Stimulated activated naive CD8-positive, alpha-beta T cell treated with anti-CD3 and anti-CD28 coated beads, Interleukin-15, Interleukin-2, amounts not matched to agents 100 ng/mL and 50 ng/mL, for 24 hours (primary cell): ENCODE measurements around the gene GRID2.
"Not testable (repeated sequence)": the region's sequence is repeated elsewhere in the genome, so short reads cannot be mapped to it uniquely, and the experiment has no call there.

Source experiments
- H3K27ac Mint-ChIP-seq: one replicate; pipeline ENCODE4 v1.8.0; 2021; ENCODE audit warnings: mild to moderate bottlenecking, mixed read lengths
- H3K27me3 Mint-ChIP-seq: one replicate; pipeline ENCODE4 v1.8.0; 2021; ENCODE audit warnings: mixed read lengths
- H3K36me3 Mint-ChIP-seq: one replicate; pipeline ENCODE4 v1.8.0; 2021; ENCODE audit warnings: low read depth, mixed read lengths
- H3K4me1 Mint-ChIP-seq: one replicate; pipeline ENCODE4 v1.8.0; 2021; ENCODE audit warnings: low read depth, mixed read lengths
- H3K4me3 Mint-ChIP-seq: one replicate; pipeline ENCODE4 v1.8.0; 2021; ENCODE audit warnings: mild to moderate bottlenecking, mixed read lengths
- H3K9me3 Mint-ChIP-seq: one replicate; pipeline ENCODE4 v1.8.0; 2021; ENCODE audit warnings: mixed read lengths

The GRID2 gene

DNA sequence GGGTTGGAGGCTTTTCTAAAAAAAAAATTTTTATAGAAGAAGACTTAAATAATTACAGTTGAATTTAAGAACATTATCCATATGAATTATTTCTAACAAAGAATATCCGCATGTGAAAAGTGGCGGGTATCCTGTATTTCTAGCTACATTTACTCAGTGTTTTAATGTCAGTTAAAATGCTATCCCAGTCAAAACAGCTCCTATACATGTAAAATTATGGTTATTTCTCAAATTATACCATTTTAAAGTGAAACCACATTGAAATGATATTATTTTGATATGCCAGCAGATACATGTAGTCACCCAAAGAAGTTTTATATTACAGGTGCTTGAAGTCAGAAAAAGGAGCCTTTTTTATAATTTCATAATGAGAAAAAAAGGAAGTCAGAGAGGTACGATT lies 1356.3 kb downstream of the GRID2 start:
- Mint-ChIP-seq H3K27me3 (no peaks in the 10 kb centered on the region), H3K9me3 (no peaks in the 10 kb centered on the region), H3K27ac (no peak overlapping the region), H3K4me3 (no peak overlapping the region), H3K4me1 (no peaks in the 10 kb centered on the region), H3K36me3 (no peaks in the 10 kb centered on the region)

DNA sequence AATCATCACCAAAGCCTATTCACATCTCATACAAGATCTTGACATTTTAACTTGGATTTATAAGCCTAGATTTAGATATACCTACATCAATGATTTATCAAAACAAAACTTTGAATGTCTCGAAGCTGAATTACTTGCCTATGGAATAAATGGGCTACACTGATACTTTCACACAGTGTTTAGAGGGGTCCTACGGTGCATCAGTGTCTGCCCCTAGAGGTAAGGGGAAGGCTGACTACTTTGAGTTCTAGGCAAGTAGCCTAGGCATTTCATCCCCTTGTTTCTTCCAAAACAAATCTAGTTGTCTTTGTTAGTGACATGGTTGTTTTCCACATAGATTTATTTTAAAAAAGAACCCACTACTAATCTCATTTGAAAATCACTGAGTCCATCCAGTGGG lies 1366.7 kb downstream of the GRID2 start:
- Mint-ChIP-seq H3K27ac (no peak overlapping the region), H3K4me3 (no peak overlapping the region), H3K9me3 (no peaks in the 10 kb centered on the region), H3K27me3 (no peaks in the 10 kb centered on the region), H3K36me3 (no peaks in the 10 kb centered on the region), H3K4me1 (no peaks in the 10 kb centered on the region)

DNA sequence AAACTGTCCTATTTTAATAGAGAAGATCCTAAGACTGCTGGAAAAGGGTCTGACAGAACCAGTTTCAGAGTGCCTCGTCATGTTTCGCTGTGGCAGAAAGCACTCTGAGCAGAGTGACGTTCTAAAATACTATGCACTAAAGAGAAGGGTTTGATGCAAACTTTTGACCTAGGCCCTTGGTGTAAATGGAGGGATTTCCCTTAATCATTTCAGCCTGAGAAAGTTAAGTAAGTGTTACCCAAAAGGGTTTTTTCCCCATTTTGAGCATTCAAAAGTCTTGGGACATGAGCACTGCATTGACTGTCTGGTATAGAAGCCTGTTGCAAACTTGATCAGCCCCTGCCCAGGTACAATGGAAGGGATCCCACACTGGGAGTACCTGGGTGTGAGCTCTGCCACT lies 1367.3 kb downstream of the GRID2 start:
- Mint-ChIP-seq H3K27me3 (no peaks in the 10 kb centered on the region), H3K36me3 (no peaks in the 10 kb centered on the region), H3K4me3 (no peak overlapping the region)

DNA sequence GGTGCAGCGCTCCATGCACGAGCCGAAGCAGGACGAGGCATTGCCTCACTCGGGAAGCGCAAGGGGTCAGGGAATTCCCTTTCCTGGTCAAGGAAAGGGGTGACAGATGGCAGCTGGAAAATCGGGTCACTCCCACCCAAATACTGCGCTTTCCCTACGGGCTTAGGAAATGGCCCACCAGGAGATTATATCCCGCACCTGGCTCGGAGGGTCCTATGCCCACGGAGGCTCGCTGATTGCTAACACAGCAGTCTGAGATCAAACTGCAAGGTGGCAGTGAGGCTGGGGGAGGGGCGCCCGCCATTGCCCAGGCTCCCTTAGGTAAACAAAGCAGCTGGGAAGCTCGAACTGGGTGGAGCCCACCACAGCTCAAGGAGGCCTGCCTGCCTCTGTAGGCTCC lies 1373.2 kb downstream of the GRID2 start:
- H3K36me3 Mint-ChIP-seq, H3K27ac Mint-ChIP-seq, H3K9me3 Mint-ChIP-seq, H3K4me3 Mint-ChIP-seq, H3K4me1 Mint-ChIP-seq, H3K27me3 Mint-ChIP-seq: not testable (repeated sequence)

More for the DNA sequence above, 1367.3 kb downstream of the GRID2 start:
- H3K27ac Mint-ChIP-seq, result no peak overlapping the region
- H3K4me1 Mint-ChIP-seq, result no peaks in the 10 kb centered on the region
- no peaks in the 10 kb centered on the region for H3K9me3 Mint-ChIP-seq

DNA sequence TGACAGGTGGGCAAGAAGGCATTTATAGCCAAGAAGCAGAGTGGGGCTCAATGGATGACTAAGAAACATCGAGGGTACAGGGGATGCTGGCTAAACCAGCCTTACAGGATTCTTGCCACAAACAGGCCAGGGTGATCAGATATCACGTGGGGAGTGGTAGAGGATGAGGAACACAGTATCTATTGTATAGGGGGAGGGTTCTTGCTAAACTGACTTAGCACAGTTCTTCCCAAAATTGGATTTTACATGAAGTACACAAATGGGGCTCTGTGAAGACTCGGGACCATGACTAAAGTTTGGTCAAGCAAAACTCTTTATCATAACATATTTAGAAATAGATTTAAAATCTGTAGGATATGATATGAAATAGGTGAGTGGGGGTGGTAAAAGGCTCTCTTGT lies 1380.8 kb downstream of the GRID2 start:
- no peak overlapping the region for H3K27ac Mint-ChIP-seq

DNA sequence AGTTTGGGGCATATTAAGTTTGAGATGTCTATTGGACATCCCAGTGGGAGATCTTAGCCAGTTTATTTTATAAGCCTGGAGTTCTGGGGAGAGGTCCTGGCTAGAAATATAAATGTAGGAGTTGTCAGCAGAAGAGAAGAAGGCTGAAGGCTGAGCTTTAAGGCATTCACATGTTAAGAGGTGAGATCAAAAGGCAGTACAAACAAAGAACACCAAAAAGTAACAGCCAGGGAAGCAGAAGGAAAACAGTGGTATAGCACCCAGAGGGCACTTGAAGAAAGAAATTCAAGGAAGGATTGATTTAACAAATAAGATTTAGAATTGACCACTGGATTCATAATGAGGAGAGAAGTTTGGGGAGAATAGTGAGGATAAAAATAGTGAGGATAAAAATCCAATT lies 1383.5 kb downstream of the GRID2 start:
- no peak overlapping the region for H3K4me3 Mint-ChIP-seq
- H3K27me3 Mint-ChIP-seq, result no peaks in the 10 kb centered on the region
- no peaks in the 10 kb centered on the region for H3K36me3 Mint-ChIP-seq
- H3K27ac Mint-ChIP-seq, result no peak overlapping the region
- no peaks in the 10 kb centered on the region for H3K4me1 Mint-ChIP-seq
- H3K9me3 Mint-ChIP-seq, result peaks cover 3% of the 10 kb centered on the region

More for the DNA sequence above, 1380.8 kb downstream of the GRID2 start:
- H3K9me3 Mint-ChIP-seq, result peaks cover 3% of the 10 kb centered on the region
- no peaks in the 10 kb centered on the region for H3K36me3 Mint-ChIP-seq
- no peak overlapping the region for H3K4me3 Mint-ChIP-seq
- no peaks in the 10 kb centered on the region for H3K27me3 Mint-ChIP-seq
- H3K4me1 Mint-ChIP-seq, result no peaks in the 10 kb centered on the region

DNA sequence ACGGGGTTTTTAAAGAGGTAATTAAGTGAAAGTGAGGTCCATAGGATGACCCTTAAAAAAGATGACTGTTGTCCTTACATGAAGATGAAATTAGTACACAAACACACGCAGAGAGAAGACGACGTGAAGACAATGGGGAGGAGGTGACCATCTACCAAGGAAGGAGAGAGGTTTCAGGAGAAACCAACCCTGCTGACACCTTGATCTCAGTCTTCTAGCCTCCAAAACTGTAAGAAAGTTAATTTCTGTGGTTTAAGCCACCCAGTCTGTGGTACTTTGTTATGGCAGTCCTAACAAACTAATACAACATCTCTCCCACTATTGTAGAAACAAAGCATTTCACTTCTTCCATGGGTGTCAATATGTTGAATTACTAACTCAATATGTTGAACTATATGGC lies 1385.2 kb downstream of the GRID2 start:
- Mint-ChIP-seq H3K27ac (no peak overlapping the region), H3K27me3 (no peaks in the 10 kb centered on the region), H3K9me3 (peaks cover 3% of the 10 kb centered on the region), H3K4me1 (no peaks in the 10 kb centered on the region), H3K36me3 (no peaks in the 10 kb centered on the region), H3K4me3 (no peak overlapping the region)

DNA sequence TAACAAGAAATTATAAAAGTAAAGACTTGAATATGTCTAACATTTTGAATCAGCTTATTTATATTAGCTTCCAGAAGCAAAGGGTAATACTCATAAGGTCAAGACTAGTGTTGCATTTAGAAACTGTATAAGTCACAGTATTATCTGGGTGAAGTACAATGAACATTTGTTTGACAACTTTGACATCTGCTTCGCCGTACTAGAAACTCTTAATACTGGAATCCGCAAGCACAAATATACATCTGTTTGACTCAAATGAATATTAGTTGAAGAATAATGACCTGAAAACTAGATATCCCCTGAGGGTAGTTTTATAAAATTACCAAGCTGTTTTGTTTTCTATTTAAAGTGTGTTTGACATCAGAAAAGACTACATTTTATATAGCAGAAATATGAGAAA lies 1389.4 kb downstream of the GRID2 start:
- Mint-ChIP-seq H3K27me3 (no peaks in the 10 kb centered on the region), H3K4me3 (no peak overlapping the region), H3K36me3 (no peaks in the 10 kb centered on the region), H3K9me3 (peaks cover 11% of the 10 kb centered on the region), H3K4me1 (no peaks in the 10 kb centered on the region), H3K27ac (no peak overlapping the region)

DNA sequence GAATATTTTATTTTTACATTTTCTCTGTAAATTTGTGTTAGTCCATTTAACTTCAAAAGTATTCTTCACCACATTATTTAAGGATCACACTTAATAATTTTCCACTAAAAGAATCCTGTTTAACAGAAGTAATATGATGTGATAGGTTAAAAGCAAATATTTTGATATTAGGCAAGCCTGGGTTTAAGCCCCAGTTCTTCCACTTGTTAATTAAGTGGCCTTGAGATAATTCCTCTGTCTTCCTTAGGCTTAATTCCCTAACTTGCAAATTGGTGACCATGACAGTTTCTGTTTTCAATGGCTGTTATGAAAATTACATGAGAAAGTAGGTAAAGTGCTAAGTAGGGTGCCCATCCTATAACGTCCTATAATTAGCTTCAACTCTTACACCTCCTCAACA lies 1394.9 kb downstream of the GRID2 start:
- H3K27me3 Mint-ChIP-seq, result no peaks in the 10 kb centered on the region
- H3K36me3 Mint-ChIP-seq, result no peaks in the 10 kb centered on the region
- H3K27ac Mint-ChIP-seq, result no peak overlapping the region
- no peaks in the 10 kb centered on the region for H3K4me1 Mint-ChIP-seq
- H3K9me3 Mint-ChIP-seq, result peaks cover 8% of the 10 kb centered on the region
- no peak overlapping the region for H3K4me3 Mint-ChIP-seq

DNA sequence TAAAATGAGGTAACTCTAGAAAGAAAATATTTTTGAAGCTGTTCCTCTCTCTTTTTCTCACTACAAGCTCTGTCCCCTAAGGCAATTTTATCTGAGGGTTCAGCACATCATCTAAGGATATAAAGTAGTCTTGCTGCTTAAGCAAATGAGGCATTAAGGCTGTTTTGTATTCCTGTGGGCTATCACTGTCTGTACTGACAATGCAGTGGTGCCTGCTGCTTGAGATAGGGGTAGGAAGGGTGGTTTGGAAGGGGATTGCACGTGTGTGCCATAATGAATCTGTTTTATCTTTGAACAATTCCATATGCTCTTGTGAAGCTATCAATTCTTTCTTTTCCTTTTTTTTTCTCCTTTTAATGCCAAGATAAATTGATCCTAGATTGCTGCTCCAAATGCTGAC lies 1396.8 kb downstream of the GRID2 start:
- no peaks in the 10 kb centered on the region for H3K27me3 Mint-ChIP-seq
- H3K27ac Mint-ChIP-seq, result no peak overlapping the region
- no peak overlapping the region for H3K4me3 Mint-ChIP-seq
- peaks cover 15% of the 10 kb centered on the region for H3K9me3 Mint-ChIP-seq
- no peaks in the 10 kb centered on the region for H3K4me1 Mint-ChIP-seq
- no peaks in the 10 kb centered on the region for H3K36me3 Mint-ChIP-seq

DNA sequence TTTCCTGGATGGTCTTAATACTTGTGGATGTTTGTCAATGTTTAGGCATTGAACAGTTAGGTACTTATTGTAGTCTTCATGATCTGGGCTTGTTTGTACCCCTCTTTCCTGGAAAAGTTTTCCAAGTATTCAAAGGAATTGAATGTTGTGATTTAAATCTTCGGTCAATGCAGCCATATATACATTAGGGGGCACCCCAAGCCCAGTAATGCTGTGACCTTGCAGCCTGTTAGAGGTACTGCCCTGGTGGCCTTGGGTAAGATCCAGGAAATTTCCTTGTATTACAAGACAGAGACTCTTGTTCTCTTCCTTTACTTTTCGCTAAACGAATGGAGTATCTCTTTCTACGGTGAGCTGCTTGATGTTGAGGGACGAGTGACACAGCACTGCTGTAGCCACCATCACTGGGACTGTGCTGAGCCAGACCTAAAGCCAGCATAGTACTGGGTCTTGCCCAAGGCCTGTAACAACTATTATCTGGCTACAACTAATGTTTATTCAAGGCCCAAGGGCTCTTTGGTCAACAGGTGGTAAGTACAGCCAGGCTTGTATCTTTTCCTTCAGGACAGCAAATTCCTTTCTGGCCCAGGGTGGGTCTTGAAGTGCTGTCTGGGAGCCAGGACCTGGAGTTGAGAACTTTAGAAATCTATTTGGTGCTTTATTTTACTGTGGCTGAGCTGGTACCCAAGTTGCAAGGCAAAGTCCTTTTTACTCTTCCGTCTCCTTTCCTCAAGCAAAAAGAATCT lies 1406.5 kb downstream of the GRID2 start:
- Mint-ChIP-seq H3K27me3 (no peaks in the 10 kb centered on the region), H3K27ac (no peak overlapping the region), H3K4me1 (no peaks in the 10 kb centered on the region), H3K9me3 (peaks cover 11% of the 10 kb centered on the region), H3K36me3 (no peaks in the 10 kb centered on the region), H3K4me3 (no peak overlapping the region)

DNA sequence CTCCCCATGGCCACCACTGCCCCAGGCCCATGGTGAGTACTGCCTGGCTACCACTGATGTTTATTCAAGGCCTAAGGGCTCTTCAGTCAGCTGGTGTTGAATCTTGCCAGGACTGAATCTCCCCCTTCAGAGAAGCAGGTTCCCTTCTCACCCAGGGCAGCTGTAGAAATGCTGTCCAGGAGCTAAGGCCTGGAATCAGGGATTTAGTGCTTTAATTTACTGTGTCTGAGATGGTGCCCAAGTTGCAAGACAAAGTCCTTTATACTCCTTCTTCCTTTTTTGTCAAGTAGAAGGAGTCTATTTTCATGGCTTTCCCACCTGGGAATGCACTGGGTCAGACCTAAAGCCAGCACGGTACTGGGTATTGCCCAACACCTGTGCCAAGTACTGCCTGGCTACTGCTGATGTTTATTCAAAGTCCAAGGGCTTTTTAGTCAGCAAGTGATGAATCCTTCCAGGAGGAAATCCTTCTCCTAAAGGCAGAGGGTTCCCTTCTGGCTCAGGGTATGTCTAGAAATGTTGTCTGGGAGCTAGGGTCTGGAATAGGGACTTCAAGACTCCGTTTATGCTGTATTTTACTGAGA lies 1407.2 kb downstream of the GRID2 start:
- no peak overlapping the region for H3K4me3 Mint-ChIP-seq
- no peak overlapping the region for H3K27ac Mint-ChIP-seq
- no peaks in the 10 kb centered on the region for H3K36me3 Mint-ChIP-seq
- H3K27me3 Mint-ChIP-seq, result no peaks in the 10 kb centered on the region
- H3K9me3 Mint-ChIP-seq, result peaks cover 8% of the 10 kb centered on the region
- H3K4me1 Mint-ChIP-seq, result no peaks in the 10 kb centered on the region

DNA sequence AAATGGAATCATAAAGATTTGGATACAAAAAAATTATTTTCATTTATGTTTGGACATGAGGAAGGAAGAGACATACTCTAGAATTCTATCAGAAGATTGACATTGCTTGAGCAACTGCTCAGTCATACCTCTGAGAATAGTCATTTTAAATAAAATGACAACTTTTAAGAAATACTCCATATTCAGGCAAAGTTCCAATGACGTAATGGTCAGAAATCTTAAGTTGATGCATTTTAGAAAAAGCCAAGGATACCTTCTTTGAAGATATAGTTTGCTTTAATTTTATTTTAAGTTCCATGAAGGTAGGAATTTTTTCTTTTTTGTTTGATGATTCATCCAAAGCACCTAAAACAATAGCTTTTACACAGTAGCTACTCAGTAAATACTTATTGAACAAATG lies 1414.5 kb downstream of the GRID2 start:
- Mint-ChIP-seq H3K36me3 (no peaks in the 10 kb centered on the region), H3K27me3 (no peaks in the 10 kb centered on the region), H3K27ac (no peak overlapping the region), H3K9me3 (peaks cover 4% of the 10 kb centered on the region), H3K4me3 (no peak overlapping the region), H3K4me1 (no peaks in the 10 kb centered on the region)

DNA sequence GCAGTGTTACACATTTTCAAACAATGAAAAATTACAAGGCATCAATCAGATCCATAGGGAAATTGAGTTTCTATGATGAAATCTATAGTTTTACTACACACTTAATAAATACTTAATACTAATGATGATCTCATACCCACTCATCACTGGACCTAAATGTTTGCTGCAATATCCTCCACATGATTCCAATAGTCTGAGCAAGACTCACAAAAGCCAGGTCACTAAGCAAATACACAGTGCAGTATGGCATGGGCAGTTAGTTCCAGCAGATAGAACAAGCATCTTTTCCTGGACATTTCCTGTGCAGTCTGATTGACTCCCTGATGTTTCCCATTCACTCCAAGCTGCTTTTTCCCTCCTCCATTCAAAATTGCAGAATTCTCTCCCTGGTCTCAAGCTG lies 1415.8 kb downstream of the GRID2 start:
- Mint-ChIP-seq H3K4me3 (no peak overlapping the region), H3K27me3 (no peaks in the 10 kb centered on the region), H3K27ac (no peak overlapping the region), H3K4me1 (no peaks in the 10 kb centered on the region), H3K9me3 (no peaks in the 10 kb centered on the region), H3K36me3 (no peaks in the 10 kb centered on the region)

DNA sequence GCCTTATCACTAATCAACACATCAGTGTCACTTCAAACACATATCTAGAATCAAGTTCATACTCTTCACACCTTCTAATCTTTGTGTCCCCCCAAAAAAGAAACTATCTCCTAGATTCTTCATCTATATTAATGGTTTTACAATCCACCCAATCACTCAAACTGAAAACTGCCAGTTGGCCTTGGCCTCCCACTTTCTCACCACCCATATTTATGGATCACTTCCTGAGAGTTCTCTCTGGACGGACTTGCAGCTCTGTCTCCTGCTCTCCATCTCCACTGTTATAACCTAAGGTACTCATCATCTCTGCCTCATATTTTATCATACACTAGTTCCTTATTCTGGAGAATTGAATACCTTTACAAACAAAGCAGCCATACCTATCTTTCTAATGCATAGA lies 1418.7 kb downstream of the GRID2 start:
- no peaks in the 10 kb centered on the region for H3K4me1 Mint-ChIP-seq
- no peak overlapping the region for H3K27ac Mint-ChIP-seq
- H3K9me3 Mint-ChIP-seq, result no peaks in the 10 kb centered on the region
- no peak overlapping the region for H3K4me3 Mint-ChIP-seq
- no peaks in the 10 kb centered on the region for H3K36me3 Mint-ChIP-seq
- H3K27me3 Mint-ChIP-seq, result no peaks in the 10 kb centered on the region

DNA sequence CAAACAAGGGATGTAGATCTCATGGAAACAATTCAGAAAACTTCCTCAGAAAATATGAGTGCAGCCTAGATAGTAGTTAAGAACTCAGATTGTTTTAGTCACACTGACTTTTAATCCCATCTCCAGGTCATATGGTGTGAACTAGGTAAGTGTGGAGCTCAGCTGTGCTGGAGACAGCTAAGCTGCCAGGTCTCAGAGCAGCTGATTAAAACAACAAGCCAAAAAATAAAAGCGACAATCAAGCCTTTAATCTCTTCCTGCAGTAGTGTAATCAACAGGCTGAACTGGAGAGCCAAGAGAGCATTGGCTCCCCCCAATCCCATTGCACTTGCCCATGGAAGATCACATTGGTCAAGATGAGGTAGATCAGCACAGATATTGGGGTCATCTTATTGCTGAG lies 1426.5 kb downstream of the GRID2 start:
- Mint-ChIP-seq H3K27me3 (no peaks in the 10 kb centered on the region), H3K4me3 (no peak overlapping the region), H3K4me1 (no peaks in the 10 kb centered on the region), H3K27ac (no peak overlapping the region), H3K9me3 (peaks cover 5% of the 10 kb centered on the region), H3K36me3 (no peaks in the 10 kb centered on the region)
